NCI-H1694 (cell line): Measurements from ENCODE around the gene DCAF15.

Source experiments
- DNase-seq: peaks from one replicate; lab custom pipeline; 2025; lab: John Stamatoyannopoulos, UW

The DCAF15 gene

DNA sequence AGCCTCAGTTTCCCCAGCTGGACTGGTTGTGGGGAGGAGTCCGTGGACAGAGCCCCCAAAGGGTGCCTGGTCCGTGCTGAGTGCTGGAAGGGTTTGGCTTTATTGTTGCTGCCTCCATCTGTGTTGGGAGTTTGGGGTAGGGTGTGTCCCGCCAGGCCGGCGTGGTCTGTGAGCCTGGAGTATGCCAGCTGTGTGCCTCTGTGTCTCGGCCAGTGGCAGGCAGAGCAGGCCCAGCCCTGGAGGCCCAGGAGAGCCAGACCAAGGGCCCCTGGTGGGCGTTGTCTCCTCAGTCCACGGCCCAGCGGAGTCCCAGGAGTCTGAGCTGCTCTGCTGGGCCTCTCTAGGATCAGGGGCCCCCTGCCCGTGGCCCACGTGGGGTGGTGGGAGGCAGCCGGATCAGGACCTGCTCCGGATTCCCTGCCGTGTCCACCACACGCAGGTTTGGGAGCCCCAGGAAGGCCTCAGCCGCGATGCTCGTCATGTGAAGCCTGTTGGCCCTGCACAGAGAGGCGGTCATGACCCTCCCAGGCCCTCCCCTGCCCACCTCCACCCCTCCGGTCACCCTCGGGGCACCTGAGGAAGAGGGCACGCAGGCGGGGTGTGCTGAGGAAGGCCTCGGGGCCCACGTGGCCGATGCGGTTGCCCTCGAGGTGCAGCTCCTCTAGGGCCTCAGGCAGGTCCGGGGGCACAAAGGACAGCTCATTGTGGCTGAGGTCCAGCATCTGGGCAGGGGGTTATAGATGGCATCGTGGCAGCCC, 20.7 kb upstream of the DCAF15 start:
- no peak for DNase-seq

DNA sequence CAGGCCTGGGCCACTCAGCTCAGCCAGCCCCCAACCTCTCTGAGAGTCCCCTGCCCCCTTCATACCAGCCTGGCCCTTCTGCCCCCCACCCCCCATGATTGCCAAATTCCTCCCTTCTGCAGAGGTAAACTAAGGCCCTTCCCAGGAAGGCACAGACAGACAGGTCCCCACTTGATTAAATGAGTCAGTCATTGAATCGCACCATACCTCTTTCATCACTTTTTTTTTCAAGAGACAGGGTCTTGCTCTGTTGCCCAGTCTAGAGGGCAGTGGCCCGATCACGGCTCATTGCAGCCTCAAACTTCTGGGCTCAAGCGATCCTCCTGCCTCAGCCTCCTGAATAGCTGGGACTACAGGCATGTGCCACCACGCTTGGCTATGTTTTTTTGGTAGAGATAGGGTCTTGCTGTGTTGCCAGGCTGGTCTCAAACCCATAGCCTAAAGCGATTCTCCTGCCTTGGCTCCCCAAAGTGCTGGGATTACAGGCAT, 20.1 kb upstream of the DCAF15 start:
- no peak for DNase-seq

DNA sequence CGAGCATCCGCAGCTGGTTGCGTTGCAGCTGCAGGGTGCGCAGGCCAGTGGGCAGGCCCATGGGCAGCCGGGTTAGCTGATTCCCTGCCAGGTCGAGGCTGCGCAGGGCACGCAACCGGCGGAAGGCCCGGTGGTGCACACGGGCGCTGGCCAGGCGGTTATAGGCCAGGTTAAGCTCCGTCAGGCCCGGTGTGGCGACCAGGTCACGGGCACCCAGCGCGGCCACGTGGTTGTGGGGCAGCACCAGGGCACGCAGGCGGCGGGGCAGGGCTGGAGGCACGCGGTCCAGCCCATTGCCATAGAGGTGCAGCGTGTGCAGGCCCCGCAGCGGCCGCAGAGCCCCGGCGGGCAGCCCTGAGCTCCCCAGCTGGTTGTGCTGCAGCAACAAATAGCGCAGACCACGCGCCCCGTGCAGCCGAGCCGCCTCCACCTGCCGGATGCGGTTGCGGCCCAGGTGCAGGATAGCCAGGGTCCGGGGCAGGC, 19.4 kb upstream of the DCAF15 start:
- no peak for DNase-seq

DNA sequence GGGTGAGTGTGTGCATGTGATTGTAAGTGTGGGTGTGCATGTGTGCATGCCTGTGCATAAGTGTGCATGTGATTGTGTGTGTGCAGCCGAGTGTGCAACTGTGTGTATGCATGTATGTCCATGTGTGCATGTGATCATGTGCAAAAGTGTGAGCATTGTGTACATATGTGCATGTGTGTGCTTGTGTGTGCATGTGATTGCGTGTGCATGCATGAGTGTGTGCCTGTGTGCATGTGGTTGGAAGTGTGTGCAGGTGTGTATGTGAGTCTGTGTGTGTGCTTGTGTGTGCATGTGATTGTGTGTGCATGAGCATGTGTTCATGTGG, 17.6 kb upstream of the DCAF15 start:
- DNase-seq = no peak

DNA sequence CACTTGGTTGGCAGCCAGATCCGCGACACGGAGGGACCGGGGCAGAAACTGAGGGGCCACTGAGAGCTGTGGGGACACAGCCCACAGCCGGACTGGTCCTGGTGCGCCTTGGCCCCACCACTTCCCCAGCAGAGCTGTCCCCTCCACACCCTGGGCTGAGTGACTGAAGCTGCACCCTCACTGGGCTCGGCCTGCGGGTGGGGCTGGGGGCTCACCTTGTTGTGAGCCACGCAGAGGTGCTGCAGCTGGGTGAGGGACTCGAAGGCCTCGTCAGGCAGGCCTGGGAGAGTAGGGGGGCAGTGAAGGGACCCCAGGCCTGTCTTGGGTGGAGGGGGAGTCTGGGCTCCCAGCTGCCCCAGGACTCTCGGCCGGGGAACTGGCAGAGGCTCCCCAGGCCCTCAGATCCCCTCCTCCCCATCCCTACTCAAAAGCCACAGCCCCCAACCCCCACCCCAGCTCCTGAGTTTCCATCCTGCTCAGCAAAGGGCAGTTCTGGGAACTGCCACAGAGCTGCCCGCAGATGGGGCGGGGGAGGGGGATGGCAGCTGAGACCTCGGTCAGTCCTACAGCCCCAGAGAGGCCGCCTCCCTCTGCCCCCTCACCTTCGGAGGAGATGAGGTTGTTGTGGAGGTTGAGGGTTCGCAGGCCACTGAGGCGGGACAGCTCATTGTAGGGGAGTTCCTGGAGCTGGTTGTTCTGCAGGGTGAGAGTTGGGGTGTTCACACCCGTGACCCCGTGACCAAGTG, 16.4 kb upstream of the DCAF15 start:
- DNase-seq = no peak

DNA sequence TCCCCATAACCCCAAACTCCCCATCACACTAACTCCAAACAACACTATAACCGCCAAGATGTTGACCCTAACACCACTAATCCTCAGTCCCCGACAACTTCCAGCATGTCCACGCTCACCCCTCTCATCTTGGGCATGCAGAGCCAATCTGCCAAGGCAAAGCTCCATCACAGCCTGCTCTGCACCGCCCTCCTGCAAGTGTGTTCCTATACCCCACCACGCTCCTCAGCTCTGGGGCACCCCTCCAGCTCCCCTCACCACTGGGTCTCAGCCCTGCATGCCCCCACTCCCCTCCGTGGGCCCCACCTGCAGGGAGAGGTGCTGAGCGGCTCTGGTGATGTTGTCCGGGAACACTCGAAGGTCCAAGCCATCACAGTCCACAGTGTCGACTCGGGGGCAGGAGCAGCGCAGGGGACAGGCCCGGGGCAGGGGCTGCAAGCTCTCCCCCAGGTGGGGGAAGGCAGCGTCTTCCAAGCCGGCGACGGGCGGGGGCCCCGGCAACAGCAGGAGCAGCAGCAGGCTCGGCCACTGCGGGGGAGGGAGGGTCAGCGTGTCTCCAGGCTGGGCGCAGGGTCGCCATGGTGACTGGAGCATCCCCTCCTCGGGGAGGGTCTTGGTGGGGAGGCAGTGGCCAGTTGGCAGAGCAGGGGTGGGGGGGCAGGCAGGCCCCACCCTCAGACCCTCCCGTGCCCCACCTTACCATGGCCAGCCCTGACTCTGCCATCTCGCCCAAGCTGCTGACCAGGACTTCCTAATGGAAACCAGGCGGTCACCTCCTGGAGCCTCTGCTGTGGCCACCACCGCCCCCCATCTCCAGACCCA, 14.6 kb upstream of the DCAF15 start:
- no peak for DNase-seq

DNA sequence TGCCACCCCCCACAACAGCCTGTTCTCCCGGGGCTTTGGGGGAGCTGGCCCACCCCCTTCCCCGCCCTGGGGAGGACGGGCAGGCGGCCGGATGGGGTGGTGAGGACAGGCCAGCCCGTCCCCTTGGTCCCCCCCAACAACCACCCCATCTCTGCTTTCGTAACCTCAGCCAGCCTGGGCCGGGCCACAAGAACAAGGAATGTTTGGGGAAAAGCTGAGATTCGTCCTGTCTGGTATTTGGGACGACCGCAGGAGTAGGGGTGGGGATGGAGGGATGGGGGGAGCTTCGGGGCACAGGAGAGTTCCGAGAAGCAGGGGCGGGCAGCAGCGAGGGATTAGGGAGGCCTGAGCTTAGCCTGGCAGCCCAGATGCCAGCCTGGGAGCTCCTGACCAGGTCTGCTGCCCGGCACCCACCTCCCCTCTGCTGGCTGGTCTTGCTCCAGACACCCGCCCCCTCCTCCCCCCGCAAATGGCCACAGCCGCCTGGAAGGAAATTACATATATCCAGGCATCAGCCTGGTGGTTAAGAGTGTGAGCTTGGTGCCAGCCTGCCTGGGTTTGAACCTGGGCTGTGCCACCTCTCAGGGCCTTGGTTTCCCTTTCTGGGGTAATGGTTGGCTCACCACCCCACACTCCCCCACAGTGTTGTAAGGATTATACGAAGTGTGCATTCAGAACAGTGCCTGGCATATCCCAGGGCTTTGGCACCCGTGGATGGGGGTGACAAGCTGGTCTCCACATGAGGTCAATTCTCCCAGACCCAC, 13.8 kb upstream of the DCAF15 start, which contains the start of gene PODNL1:
PODNL1 (minus strand) TSS at position 117 of the 764 bp plus-strand sequence. CDS start 236 bp downstream, outside the sequence.
- no peak for DNase-seq

DNA sequence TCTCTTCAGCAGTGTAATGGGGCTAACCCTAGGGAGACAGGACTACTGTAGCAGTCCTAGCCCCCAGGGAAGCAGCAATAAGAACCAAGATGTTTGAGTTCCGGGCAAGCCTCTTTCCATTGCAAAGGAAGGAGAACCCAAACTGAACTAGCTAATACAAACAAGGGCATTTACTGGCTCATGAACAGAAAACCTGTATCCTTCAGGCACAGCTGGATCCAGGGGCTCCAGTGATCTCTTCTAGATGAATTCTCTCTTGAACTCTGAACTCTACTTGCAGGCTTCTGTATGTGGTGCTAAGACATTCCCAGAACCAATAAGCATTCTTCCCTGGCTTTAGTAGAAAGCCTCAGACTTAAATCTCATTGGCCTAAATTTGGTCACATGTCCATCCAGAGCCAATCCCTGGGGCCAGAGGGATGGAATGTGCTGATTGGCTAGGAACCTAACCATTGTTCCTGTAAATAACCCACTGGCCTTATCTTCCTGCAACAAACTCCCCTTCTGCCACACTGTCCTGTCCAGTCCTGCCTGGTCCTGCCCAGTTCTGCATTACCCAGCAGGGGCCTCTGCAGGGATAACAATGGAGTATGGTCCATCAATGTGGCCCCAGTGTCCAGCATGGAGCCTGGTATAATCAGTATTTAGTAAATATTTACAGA, 10.2 kb upstream of the DCAF15 start:
- no peak for DNase-seq

DNA sequence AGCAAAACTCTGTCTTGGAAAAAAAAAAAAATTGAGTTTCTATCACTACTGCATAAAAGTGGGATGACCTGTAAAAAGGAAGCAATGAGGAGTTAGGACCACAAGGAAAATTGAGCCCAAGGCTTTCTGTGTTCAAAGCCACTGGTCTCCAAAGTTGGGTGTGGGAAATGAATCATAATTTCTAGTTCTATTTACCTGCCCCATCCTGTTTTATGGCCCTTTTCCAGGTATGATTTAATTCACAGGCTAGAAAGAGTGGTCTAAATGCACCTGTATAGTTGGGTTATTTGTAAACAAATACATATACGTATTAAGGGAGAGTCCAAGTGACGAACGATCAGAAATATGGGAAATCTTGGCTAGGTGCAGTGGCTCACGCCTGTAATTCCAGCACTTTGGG, 5.9 kb upstream of the DCAF15 start:
- no peak for DNase-seq

DNA sequence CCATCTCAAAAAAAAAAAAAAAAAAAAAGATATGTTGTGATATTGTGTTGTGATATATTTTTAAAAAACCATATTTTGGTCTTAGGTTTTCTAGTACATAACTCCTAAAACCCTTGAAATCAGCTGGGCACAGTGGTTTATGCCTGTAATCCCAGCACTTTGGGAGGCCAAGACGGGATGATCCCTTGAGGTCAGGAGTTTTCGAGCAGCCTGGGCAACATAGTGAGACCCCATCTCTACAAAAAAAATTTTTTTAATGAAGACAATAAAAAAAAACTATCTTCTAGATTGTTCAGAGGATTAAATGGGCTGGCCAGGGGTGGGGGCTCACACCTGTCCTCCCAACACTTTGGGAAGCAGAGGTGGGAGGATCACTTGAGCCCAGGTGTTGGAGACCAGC, 1.3 kb upstream of the DCAF15 start:
- no peak for DNase-seq

DNA sequence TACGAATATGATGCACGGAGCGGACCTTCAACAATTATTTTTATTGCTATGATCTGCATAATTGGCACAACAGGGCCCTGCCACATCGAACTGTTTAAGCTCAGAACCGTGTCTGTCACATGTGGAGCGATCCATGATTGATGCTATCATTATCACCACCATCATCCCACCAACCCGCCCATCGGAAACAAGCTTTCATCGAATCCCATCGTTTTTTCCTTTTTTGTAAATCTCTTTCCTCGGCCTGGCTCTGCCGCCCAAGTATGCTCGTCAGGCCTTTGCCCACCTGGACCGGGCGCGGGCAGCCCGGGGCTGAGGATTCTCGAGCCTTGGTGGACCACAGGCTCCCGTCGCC, 533 bp upstream of the DCAF15 start:
- no peak for DNase-seq

DNA sequence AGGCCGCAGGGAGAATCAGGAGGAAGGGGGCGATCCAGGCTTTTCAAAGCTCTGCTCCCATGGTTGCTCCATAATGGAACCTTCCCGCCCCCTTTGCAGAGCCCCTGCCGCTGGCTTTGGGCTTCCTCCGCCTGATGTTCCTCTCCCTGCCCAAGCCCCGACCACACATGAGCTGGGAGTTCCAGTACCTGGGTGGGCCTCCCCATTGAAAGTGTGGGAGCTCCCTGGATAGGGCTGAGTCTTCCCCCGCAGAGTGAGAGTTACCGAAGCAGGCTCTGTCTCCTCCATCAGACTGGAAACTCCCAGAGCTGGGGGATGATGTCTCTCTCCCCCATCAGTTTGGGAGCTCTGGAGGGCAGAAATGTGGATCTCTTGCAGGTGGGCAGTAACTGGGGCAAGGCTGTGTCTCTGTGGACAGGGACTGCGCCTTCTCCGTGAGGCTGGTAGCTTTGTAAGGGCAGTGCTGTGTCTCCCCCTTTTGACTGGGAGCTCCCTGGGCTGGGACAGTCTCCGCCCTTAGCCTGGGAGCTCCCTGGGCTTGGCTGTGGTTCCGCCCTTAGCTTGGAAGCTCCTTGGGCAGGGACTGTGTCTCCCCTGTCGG, 722 bp downstream of the DCAF15 start:
- no peak for DNase-seq

DNA sequence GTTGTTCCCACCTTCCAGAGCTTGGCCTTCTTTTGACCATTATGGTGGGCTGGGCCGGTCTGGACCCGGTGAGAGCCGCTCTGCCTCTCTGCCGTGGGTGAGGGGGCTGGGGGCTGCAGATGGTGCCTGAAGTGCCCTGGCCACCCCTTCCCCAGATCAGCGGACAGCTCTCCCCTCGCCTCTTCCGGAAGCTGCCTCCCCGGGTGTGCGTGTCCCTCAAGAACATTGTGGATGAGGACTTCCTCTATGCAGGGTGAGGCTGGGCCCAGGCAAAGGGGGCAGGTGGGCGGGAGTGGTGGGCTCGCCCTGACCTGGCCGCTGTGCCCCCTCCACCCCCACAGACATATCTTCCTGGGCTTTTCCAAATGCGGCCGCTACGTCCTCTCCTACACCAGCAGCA, 1.9 kb downstream of the DCAF15 start:
- no peak for DNase-seq

DNA sequence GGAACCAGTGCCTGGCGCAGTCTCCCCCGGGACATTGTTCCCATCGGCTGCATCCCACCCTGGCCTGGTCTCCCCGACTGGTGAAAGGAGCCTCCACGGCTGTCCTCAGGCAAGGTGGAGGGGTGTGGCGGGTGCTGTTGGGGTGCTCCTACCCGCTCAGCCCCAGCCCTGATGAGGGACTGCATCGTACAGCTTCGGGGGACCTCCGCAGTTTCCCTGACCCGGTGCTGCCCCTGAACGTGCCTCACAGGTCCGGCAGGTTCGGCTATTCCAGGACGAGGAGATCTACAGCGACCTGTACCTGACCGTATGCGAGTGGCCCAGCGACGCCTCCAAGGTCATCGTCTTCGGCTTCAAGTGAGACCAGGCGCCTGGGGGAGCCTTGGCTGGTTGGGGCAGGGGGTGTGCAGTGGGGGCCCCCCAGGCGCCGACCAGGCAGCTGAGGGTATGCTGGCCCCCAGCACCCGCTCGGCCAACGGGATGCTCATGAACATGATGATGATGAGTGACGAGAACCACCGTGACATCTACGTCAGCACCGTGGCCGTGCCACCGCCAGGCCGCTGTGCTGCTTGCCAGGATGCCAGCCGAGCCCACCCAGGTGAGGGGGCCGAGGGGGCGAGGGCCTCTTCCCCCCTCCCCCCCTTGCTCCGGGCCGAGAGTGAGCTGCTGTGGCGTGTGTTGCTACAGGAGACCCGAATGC, 3.5 kb downstream of the DCAF15 start:
- no peak for DNase-seq

DNA sequence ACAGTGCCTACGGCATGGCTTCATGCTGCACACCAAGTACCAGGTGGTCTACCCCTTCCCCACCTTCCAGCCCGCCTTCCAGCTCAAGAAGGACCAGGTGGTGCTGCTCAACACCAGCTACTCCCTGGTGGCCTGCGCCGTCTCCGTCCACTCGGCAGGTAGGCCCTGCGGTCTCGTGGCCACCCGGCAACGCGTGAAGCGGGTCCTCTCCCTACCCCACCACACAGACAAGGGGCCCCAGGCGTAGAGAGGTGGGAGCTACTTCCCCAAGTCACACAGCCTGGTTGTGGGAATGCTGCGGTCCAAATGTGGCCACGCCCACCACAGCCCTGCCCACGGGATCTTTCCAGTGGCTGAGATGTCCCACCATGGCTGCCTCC, 4.0 kb downstream of the DCAF15 start:
- DNase-seq = no peak

DNA sequence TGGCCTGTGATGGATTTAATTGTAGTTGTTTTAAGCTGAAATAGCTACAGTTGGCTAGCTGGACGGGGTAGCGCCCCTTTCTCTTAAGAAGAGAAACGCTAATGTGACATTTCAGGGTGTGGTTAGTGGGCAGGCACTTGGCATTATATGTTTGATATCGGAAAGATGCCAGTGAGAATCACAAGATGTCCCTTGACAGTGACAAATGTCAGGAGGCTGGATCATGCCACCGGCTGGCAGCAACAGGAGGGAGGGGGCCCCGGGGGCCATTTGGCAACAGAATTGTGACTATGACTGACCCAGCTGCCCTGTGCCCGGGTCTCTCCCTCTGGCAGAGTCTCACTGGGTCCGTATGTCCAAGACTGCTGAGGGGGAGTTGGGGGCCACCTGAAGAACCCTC, 4.7 kb downstream of the DCAF15 start:
- no peak for DNase-seq

DNA sequence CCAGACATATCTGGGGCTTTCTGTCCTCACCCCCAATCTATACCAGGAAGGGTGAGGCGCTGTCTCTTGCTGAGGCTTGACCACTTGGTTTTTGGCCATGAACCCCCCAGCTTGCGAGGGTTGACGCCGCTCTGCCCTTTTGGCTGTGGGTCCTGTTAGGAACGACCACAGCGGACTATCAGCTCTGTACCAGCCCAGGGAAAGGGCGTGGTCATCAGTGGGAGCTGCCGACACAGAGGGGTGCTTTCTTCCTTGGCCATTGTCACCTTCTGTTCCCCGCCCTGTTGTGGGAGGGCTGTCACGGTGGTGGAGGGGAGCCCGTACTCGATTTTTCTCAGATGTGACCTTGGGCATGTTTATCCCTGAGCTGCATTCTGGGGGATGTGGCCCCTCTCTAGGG, 5.7 kb downstream of the DCAF15 start:
- DNase-seq = no peak

DNA sequence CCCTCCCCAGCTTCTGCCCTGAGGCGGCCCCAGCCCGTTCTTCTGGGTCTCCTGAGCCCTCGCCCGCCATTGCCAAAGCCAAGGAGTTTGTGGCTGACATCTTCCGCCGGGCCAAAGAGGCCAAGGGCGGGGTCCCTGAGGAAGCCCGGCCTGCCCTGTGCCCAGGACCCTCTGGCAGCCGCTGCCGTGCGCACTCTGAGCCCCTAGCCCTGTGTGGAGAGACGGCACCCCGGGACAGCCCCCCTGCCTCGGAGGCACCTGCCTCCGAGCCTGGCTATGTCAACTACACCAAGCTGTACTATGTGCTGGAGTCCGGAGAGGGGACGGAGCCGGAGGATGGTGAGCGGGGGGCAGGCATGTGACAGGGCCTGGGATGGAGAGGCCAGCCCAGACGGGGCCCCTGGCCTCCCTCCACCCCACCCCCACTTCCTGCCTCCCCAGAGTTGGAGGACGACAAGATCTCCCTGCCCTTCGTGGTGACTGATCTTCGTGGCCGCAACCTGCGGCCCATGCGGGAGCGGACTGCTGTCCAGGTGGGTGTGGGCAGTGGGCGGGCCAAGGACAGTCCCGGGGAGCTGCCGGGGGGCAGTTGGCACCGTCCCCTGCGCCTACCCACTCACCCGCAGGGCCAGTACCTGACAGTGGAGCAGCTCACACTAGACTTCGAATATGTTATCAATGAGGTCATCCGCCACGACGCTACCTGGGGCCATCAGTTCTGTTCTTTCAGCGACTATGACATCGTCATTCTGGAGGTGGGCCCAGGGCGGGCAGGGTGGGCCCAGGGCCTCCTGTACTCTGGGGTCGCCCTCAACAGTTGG, 7.0 kb downstream of the DCAF15 start:
- no peak for DNase-seq
